Osteocyte (in vitro differentiated cells): ENCODE measurements around the gene DDI2. TPM values are rescaled to one million over a fixed set of nuclear protein-coding genes. Genes with fewer than 3 reads are reported as not detected.

ENCODE experiments used
- DNase-seq: peaks from one replicate; pipeline ENCODE4 v3.0.0; 2021; ENCODE audit warnings: mixed read lengths; ENCODE audit not compliant: unreplicated experiment; ENCODE audit errors: extremely low spot score
- H3K27ac Mint-ChIP-seq: one replicate; pipeline ENCODE4 v1.8.0; 2021; ENCODE audit warnings: mild to moderate bottlenecking, mixed read lengths; ENCODE audit not compliant: unreplicated experiment
- H3K27me3 Mint-ChIP-seq: one replicate; pipeline ENCODE4 v1.8.0; 2021; ENCODE audit warnings: mixed read lengths; ENCODE audit not compliant: unreplicated experiment
- H3K36me3 Mint-ChIP-seq: one replicate; pipeline ENCODE4 v1.8.0; 2021; ENCODE audit warnings: mixed read lengths; ENCODE audit not compliant: unreplicated experiment
- H3K4me1 Mint-ChIP-seq: one replicate; pipeline ENCODE4 v1.8.0; 2021; ENCODE audit warnings: mixed read lengths; ENCODE audit not compliant: unreplicated experiment
- H3K4me3 Mint-ChIP-seq: one replicate; pipeline ENCODE4 v1.8.0; 2021; ENCODE audit warnings: mild to moderate bottlenecking, moderate library complexity, mixed read lengths; ENCODE audit not compliant: unreplicated experiment
- H3K9me3 Mint-ChIP-seq: one replicate; pipeline ENCODE4 v1.8.0; 2021; ENCODE audit warnings: mixed read lengths; ENCODE audit not compliant: unreplicated experiment
- total RNA-seq: library from RNA; stranded (reverse); gene quantifications from 2 replicates; pipeline ENCODE4 v1.2.1, GENCODE V29; 2021
- TF ChIP-seq, protein P1 (sequence below): fragments of 200-600 bp; sonication (generic); IDR thresholded peaks from 2 replicates; pipeline ENCODE4 v1.5.0; 2021; ENCODE audit warnings: antibody characterized with exemption, mild to moderate bottlenecking, moderate library complexity

The DDI2 gene
- total RNA-seq, 1 donor from 2014 or later: 23.4 TPM

- no peak for DNase-seq
- peaks cover 31% of the 10 kb centered on the region for H3K4me1 Mint-ChIP-seq
- TF ChIP-seq, protein P1, sequence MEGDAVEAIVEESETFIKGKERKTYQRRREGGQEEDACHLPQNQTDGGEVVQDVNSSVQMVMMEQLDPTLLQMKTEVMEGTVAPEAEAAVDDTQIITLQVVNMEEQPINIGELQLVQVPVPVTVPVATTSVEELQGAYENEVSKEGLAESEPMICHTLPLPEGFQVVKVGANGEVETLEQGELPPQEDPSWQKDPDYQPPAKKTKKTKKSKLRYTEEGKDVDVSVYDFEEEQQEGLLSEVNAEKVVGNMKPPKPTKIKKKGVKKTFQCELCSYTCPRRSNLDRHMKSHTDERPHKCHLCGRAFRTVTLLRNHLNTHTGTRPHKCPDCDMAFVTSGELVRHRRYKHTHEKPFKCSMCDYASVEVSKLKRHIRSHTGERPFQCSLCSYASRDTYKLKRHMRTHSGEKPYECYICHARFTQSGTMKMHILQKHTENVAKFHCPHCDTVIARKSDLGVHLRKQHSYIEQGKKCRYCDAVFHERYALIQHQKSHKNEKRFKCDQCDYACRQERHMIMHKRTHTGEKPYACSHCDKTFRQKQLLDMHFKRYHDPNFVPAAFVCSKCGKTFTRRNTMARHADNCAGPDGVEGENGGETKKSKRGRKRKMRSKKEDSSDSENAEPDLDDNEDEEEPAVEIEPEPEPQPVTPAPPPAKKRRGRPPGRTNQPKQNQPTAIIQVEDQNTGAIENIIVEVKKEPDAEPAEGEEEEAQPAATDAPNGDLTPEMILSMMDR: no peak
- H3K9me3 Mint-ChIP-seq: no peaks in the 10 kb centered on the region
- no peak overlapping the region for H3K27ac Mint-ChIP-seq
- no peak overlapping the region for H3K4me3 Mint-ChIP-seq
- H3K36me3 Mint-ChIP-seq: peaks cover 5% of the 10 kb centered on the region
- no peaks in the 10 kb centered on the region for H3K27me3 Mint-ChIP-seq
These were observed 73.1 kb downstream of the DDI2 start for GRCh38 chr1:15690317-15690716.

- peaks cover 5% of the 10 kb centered on the region for H3K36me3 Mint-ChIP-seq
- H3K27ac Mint-ChIP-seq: no peak overlapping the region
- DNase-seq: no peak
- H3K27me3 Mint-ChIP-seq: no peaks in the 10 kb centered on the region
- TF ChIP-seq, protein P1: no peak
- no peaks in the 10 kb centered on the region for H3K9me3 Mint-ChIP-seq
- H3K4me3 Mint-ChIP-seq: no peak overlapping the region
- peaks cover 22% of the 10 kb centered on the region for H3K4me1 Mint-ChIP-seq
These were observed 74.3 kb downstream of the DDI2 start for GRCh38 chr1:15691434-15692032.

DNA sequence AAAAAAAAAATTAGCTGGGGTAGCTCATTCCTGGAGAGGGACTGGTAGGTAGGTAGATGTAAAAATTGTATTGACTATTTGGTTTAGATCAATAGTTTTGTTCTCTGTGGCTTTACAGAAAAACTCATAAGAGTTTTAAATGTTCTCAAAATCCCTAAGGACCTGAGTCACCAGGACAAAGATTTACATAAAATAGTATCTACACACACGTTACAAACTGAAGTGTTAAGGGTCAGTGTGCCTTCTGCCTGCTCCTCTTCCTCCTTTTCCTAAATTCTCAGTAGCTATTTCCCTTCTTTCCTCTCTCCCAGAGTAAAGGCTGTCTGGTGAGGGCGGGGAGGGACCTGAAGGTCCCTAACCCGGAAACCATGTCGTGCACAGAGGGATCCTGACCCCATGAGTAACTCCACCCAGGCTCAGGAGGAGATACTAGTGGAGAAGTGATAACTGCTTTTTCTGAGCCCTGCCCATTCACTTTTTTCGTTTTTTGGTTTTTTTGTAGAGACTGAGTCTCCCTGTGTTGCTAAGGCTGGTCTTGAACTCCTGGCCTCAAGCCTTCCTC is 74.9 kb downstream of the DDI2 start:
- H3K4me1 Mint-ChIP-seq: peaks cover 22% of the 10 kb centered on the region
- no peaks in the 10 kb centered on the region for H3K27me3 Mint-ChIP-seq
- no peaks in the 10 kb centered on the region for H3K9me3 Mint-ChIP-seq
- peaks cover 5% of the 10 kb centered on the region for H3K36me3 Mint-ChIP-seq
- peak overlapping the region; percentile 48 for H3K27ac Mint-ChIP-seq
- TF ChIP-seq, protein P1: no peak
- no peak overlapping the region for H3K4me3 Mint-ChIP-seq
- DNase-seq: no peak

DNA sequence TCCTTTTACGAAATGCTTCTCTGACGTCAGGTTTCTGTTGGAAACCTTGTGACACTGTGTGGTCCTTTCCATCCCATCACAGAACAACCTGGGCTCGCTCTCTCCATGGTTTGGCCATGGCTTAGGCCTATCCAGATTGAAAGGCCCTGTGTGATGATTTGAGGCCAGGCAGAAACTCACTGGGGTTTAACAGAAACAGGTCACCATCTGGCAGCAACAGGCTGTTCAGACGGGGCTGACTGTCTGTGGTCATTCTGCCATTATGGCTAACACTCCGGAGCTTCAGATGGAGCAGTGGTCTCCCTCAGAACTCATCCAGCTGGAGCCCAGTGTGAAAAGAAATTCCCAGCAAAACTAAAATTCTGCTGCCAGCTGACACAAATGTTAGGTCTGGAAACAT is 76.1 kb downstream of the DDI2 start:
- Mint-ChIP-seq H3K27me3 (no peaks in the 10 kb centered on the region), H3K27ac (peak overlapping the region; percentile 1), H3K4me3 (no peak overlapping the region), H3K4me1 (peaks cover 14% of the 10 kb centered on the region), H3K36me3 (peaks cover 1% of the 10 kb centered on the region), H3K9me3 (no peaks in the 10 kb centered on the region)
- TF ChIP-seq, protein P1: no peak
- DNase-seq: no peak

DNA sequence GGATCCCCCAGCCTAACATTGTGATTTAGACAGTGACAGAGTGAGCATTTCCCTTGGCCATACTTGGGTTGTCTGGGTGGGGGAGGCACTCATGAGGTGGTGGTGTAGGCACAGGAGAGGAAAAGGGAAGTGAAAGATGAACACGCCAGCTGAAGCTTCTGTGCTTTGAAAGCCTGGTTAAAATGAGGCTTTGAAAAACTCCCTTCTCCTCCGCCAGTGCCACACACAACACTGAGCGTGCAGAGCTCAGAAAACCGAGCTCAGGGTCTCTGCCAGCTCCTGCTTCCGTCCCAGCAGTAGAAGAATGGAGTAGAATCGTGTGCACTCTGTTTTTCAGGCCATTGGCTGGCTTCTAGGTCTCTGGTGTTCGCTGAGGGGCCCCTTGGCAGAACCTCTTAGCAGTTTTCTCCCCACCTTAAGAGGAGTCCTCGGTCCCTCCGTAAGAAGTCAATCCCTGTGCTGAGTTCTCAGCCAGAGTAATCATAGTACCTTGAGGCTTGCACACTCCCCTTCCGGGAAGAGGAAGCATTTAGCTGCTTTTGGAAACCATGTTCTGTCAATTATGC is 79.8 kb downstream of the DDI2 start:
- Mint-ChIP-seq H3K9me3 (no peaks in the 10 kb centered on the region), H3K4me3 (no peak overlapping the region), H3K27me3 (no peaks in the 10 kb centered on the region), H3K27ac (peak overlapping the region; percentile 14), H3K4me1 (peaks cover 9% of the 10 kb centered on the region), H3K36me3 (peaks cover 1% of the 10 kb centered on the region)
- TF ChIP-seq, protein P1: no peak
- no peak for DNase-seq
